GM21723 (cell line): Measurements from ENCODE around the gene CHST15.

Experiments used
- ATAC-seq: cut with Tn5 transposase; IDR thresholded peaks from one replicate; pipeline ENCODE4 v1.9.1; 2021; ENCODE audit warnings: mild to moderate bottlenecking, moderate library complexity; ENCODE audit not compliant: unreplicated experiment

Gene CHST15

DNA sequence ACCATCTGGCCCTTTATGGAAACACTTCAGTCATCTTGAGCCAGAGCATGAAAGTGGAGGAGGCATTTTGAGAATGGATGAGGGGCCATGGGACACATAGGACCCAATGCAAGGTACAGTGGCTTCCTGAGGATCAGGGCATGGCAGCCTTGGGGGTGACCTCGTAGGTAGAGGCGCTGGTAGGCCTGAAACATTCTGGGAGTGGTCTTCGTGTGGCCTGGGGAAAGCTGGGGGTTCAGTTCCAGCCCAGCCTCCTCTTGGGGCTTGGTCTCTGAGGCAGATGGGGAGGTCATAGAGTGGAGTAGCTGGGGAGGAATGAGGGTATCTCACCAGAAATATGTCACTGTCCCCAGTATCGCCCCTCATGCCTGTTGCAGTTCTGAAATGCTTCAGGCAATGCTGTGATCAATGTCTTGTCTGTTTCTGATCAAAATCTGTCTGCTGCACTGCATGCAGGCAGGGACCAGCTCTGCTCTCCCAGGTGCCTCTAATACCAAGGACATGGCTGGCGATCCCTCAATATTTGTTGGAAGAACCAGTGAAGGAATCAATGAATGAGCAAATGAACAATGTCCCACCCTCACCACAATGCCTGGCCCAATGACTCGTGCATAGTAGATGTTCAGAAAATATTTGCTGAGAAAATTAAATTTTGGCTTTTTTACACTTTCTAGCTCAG lies 90.9 kb downstream of the CHST15 start:
- no peak for ATAC-seq

DNA sequence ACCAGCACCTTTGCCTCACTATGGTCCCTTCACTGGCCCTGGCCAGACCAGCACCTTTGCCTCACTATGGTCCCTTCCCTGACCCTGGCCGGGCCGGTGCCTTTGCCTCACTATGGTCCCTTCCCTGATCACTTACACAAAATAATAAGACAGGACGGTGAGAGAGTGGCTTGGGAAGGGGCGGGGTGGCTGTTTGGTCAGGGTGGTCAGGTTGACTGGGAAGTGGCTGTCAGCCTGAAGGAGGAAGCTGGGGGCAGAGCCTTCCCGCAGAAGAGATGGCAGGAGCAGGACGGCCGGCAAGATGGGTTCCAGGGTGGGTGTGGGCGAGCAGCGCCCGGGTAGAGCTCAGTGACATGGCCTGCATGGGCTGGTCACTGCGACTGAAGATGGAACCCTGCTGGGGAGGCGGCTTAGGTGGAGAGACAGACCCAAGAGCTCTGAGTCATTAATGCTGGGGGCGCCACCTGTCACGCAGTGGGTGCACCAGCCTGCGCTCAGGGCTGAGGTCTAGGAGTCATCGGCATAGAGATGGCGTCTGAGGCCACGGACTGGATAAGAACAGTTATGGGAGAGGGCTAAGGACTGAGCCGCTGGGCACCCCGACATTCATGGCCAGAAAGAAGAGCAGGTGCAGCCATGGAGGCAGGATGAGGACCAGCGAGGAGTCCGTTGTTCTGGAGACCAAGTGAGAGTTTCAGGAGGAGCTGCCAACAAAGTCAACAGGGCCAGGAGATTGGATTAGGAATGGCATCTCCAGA lies 91.8 kb downstream of the CHST15 start:
- no peak for ATAC-seq

DNA sequence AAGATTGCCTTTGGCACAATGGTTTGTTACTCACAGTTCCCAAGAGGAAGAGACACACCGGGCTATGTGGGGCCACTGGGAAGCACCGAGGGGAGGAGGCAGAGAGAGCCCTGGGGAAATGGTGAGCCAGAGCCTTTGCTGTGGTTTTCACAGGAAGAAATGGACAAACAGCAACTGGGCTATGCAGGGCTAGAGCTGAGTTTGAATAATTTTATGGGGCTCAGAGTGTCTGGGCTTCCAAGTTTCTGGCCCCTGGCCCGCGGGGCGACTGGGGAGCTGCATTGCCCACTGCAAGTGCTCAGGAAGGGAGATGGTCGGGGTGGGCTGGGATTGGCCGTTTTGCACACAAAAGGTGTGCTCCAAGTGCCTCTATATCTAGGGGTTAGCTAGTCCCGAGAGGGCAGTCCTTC lies 92.6 kb downstream of the CHST15 start:
- ATAC-seq, result no peak

DNA sequence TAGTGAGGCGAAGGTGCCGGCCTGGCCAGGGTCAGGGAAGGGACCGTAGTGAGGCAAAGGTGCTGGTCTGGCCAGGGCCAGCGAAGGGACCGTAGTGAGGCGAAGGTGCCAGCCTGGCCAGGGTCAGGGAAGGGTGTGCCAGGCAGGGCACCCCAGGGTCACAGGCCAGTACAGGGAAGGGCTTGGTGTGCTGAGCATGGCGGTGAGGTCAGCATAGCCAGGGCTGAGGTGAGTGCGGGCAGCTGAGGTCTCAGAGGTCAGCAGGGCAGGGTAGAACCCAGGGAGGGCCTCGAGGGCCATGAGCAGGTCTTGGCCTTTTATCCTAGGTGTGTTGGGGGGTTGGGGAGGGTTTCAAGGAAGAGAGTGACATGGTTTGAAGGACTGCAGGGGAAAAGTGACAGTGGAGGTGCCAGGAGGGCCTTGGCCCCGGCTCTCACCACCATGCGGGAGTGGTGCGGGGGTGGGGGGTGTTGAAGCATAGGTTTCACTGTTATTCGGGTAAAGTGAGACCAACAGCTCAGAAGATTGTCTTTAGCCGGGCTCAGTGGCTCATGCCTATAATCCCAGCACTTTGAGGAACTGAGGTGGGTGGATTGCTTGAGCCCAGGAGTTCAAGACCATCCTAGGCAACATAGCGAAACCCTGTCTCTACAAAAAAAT lies 93.3 kb downstream of the CHST15 start:
- no peak for ATAC-seq

DNA sequence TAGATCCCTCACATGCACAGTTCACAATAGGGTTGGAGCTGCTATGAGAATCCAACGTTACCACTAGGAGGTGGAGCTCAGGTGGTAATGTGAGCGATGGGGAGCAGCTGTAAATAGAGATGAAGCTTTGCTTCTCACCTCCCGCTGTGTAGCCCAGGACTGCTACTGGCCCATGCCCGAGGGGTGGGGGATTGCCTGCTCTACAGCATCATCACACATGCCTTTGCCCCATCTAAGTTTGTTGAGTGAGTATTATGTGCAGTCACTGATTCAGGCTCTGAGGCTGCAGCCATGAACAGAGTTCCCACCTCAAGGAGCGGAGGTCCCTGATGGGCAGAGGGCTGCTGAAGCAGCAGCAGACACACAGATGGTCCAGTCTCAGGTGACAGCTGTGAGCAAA lies 94.1 kb downstream of the CHST15 start:
- no peak for ATAC-seq

DNA sequence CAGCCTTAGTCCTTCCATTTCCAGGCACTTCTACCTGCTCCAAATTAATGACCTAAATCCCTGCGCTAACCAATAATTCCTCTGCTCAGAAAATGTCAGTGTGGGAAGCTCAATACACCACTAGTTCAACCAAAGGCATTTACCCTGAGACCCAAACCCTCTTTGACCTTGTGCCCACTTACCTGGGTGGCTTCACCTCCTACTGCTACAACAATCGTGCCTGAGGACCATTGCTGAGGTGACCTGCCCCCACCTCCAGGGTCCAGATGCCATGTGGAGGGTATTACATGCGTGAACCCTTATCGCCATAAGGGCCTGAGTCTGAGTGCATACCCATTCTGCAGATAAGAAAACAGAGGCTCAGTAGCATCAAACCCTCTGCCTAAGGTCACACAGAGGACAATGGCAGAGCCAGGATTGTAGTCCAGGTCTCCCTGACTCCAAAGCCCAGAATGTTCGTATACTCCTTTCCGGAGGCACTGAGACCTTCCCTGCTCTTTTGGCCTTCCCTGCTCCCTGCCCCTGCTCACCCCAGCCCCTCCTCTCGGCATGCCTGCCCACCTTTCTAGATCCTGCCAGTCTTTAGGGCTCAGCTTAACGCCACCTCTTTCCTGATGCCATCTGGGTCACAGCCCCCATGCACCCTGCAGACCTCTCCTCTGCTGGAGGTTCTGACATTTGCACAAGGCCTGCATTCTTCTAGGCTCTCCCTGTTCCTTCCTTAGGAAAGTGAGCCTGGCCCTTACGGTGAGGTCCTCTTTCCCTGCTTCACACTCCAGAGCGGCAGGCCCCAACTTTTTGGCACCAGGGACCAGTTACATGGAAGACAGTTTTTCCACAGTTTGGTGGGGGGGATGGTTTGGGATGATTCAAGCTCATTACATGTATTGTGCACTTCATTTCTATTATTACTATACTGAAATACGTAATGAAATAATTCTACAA lies 94.9 kb downstream of the CHST15 start:
- ATAC-seq, result no peak

DNA sequence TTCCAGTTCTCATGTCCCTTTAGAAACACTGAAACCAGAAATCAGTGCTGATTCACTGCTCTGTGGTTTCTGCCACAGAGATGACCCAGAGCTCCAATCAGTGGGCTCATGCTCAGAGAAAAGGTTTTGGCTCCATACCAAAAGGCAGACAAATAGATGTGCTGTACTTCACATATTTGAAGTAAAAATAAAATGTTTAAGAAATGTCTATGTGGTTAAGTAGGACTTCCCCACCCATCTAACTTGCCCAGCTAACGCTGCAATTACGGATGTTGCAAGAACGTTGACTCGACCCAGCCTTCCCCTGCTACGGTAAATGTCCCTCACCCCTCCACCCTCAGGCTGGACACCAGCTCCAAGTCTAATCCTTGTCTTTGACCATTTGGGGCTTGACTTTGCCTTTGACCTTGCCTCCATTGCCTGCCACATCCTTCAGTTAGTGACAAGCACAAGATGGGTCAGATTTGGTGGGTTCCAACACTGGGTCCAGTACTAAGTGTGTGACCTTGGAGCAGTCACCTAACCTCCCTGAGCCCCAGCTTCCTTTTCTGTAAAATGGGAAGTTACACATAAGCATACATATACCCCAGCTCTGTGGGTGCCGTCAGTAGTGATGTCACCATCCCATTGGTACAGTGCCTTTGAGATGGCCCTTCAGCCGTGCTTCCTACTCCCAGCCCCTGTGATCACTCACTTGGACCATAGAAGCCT lies 95.8 kb downstream of the CHST15 start:
- ATAC-seq, result no peak

DNA sequence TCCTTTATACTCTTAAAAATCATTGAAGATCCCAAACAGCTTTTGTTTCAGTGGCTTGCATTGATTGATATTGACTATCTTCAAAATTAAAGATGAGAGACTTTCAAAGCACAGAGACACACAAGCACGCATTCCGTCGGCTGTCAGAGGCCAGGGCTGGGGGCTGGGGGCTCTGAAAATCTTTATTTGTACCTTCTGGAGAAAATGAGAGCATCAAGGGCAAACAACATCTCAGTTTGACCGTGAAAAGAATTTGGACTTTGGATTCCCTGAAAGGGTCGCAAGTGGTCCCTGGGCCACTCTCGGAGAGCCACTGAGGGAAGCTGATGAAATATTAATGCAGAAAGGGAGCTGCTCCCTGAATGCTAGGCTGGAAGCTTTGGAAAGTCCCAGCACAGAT lies 96.4 kb downstream of the CHST15 start:
- no peak for ATAC-seq

DNA sequence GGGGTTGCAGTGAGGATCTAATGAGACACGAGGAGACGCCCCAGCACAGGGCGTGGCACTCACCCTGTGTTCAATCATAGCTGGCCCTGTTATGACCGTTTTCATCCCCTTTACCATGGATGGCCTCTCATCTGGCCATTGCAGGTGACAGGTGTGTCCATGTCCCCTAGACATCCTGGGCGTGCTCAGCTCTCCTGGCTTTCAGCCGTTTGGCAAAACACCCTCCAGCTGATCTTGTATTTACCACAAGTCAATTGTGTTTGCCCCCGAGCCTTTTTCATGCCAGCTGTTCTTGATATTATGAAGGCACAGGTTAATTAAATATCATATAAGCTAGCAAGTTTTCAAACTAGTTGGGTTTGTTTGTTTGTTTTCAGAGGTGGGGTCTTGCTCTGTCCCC lies 97.1 kb downstream of the CHST15 start:
- ATAC-seq, result no peak

DNA sequence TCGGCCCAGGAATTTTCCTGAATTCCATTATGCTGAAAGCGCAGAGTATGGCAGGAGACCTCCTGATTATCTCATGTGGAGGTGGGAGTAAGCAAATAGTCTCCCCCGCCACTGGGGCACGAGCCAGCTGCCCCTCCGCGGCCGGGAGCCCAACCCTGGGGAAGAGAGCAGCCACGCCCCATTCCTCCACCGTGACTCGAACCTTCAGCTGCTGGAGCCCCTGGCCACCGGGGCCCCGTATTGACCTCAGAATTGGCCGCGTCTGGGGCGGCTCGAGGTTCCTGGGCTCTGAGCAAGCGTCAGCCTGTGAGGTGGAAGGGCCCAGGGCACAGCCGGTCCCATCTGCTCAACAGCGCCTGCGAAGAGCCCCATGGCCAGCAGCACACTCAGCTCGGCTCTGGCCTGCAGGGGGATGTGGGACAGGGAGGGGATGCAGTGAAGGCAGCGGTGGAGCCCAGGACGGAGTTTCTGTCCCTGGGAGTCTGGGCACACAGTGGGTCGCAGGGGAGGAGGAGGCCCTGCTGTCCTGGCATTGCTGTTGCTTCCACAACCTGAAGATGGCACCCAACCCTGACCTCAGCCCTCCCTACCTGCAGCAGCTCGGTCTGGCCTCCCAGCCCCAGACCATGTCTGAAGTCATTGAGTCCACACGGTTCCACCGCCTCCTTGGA lies 97.8 kb downstream of the CHST15 start:
- no peak for ATAC-seq

DNA sequence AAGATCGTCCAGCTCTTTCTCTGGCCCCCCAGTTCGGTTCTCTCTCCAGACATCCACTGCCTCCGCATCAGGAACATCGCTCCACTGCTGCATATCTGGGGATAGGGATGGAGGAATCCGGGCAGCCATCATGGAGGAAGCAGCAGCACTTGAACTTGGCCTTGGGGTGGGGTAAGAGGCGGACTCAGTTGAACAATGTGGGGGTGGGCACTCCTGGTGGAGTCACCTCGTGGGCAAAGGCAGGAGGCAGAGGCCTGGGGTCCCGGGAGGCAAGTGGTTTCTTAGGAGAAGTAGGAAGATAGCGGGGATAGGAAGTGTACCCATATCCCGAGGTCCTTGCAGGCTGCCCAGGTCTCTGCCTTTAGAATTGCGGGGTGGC lies 98.3 kb downstream of the CHST15 start:
- ATAC-seq, result no peak

DNA sequence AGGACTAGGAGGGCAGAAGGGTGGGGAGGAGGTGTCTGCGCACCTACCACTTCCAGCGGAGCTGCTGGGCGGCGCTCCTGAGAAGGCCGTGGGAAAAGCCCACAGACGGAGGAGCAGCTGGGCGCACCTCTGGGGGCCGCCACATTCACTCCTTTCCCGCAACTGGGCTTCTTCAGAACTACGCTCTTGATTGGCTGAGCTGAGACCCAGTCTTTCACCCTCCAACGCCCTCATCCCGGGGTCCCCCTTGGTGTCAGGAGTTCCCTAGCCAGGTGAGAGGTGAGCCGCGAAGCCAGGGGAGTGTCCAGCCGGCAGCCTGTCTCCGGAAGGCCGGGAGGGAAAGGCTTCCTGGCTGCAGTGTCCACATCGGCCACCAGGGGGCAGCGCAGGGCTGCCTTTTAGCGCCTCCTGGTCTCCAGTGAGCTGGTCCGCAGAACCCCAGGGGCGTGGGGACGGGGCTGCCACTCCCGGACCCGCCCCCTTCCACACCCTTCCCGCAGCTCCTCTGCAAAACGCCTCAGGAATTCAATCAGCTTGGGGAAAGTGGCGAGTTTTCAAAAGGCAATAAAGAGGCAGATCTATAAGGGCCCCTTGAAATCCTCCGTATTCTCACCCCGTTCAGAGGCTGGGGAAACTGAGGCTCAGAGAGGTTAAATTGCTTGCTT lies 98.8 kb downstream of the CHST15 start:
- ATAC-seq, result peak; percentile 71

DNA sequence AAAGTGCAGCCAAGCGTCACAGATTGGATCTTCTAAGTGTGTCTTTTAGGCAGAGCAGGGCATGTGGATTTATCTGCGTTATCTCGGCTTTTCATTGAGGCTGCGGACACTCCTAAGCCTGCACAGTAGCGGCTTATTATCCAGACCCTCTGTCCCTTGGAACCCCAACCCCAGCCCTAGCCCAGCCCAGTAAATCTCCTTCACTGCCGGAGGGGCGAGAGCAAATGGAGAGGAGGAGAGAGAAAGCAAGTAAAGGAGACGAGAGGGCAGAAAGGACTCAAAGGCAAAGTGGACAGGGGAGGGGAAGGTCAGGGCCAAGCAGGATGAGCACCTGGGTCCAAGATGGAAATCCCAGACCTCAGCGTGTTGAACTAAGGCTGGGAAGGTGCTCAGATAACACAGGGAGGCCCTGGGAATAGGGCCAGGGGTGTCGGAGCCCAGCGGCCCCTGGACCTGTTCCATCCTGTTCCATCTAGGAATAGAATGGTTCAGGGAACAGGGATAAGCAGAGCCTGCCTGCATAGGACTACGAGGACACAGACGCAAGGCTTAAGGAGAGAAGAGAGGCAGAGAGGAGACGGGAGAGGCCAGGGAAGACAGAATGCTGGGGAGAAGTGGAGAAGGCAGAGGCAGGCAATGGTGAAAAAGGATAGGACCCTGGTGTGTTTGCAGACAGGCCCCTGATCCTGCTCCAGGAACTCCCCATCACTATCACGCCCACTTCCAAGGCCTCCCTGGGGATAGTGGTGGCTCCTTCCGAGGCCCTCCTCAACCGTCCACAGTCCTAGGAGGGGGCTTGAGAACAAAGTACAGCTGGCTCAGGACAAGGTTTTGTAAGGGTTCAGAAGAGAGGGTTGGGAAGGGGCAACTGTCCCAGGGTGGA lies 99.6 kb downstream of the CHST15 start:
- ATAC-seq, result no peak

DNA sequence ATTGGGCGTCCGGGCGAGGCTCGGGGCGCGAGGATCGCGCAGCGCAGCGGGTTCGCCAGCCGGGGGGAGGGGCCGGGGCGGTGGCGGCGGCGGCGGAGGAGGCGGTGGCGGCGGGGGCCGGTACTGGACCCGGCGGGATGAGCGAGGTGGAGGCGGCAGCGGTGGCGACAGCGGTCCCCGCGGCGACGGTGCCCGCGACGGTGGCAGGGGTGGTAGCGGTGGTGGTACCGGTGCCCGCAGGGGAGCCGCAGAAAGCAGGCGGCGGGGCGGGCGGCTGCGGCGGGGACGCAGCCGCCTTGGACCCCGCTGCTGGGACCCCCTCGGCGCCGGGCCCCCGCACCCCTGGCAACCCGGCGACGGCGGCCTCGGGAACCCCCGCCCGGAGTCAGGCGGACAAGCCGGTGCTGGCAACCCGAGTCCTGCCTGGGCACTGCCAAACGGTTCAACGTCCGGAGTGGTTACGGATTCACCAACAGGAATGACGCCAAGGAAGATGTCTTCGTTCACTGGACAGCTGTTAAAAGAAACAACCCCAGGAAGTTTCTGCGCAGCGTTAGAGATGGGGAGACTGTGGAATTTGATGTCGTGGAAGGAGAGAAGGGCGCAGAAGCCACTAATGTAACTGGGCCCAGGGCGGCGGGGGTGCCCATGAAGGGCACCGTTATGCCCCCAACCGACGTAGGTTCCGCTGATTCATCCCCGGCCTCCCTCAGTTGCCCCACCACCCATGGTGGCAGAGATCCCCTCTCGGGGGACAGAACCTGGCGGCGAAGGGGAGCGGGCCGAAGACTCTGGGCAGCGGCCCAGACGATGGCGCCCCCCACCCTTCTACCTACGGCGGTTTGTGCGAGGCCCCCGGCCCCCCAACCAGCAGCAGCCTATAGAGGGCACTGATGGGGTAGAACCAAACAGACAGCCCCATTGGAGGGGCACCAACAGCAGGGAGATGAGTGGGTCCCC lies 101.5 kb downstream of the CHST15 start:
- no peak for ATAC-seq

DNA sequence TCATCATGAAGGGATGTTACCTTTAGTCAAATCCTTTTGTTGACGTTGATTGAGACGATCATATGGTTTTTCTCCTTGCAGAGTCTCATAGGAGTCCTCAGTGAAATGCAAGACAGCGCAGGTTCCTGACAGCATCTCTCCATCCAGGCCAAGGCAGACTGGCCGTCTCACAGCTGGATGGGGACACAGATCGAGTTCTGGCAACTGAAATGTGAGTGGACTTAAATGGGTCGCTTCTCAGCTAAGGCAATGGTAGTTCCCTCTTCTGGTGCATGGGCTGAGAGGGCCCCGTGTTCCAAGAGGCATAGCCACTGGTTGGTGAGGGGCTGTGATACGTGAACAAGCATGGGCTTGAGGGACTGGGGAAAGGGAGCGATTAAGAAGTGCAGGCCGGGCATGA lies 102.5 kb downstream of the CHST15 start:
- no peak for ATAC-seq

DNA sequence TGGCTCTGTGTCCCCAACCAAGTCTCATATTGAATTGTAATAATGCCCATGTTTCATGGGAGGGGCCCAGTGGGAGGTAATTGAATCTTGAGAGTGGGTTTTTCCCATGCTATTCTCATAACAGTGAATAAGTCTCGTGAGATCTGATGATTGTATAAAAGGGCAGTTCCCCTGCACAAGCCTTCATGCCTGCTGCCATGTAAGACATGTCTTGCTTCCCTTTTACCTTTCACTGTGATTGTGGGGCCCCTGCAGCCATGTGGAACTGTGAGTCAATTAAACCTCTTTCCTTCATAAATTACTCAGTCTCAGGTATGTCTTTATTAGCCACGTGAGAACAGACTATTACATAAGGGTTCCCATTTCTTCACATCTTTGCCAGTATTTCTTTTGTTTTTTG lies 104.7 kb downstream of the CHST15 start:
- no peak for ATAC-seq

DNA sequence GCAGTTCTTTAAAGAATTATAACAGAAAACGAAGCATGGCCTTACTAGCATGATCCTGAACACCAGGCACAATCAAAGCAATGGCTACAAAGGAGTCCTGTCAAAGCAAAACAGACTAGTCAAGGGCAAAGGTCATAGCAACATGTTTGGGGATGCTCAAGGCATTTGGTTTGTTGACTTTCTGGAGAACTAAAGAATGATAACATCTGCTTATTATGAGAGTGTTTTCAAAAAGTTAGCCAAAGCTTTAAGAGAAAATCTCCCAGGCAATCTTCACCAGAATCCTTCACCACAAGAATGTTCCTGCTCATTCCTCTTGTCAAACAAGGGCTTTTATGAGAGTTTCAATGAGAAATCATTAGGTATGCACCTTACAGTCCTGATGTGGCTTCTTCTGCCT lies 106.7 kb downstream of the CHST15 start:
- no peak for ATAC-seq
